Naive thymus-derived CD4-positive, alpha-beta T cell (primary cell): ENCODE data around the gene LRMDA. TPM values are rescaled to one million over a fixed set of nuclear protein-coding genes. Genes with fewer than 3 reads are reported as not detected.
"Not testable (repeated sequence)": the region's sequence is repeated elsewhere in the genome, so short reads cannot be mapped to it uniquely, and the experiment has no call there.

ENCODE experiments used
- ATAC-seq: fragments of 150-1000 bp; cut with Tn5 transposase; 2 replicates; pipeline ENCODE4 v1.10.0; 2021; ENCODE audit warnings: mild to moderate bottlenecking, moderate library complexity
- CTCF ChIA-PET: fragments of 350-600 bp; sonication (Branson Sonifier 250); formaldehyde crosslinking; loops from one replicate; lab custom pipeline; 2021; ENCODE audit warnings: antibody characterized with exemption; lab: Charles Lee
- POLR2A ChIA-PET: fragments of 350-600 bp; sonication (Branson Sonifier 250); formaldehyde crosslinking; loops from one replicate; lab custom pipeline; 2021; ENCODE audit warnings: antibody characterized with exemption, inconsistent platforms; lab: Charles Lee
- DNase-seq, 9 donors: peaks; one replicate each; pipeline versions ENCODE4 v3.0.0 to v3.0.0-alpha.2; 2020 to 2022; ENCODE audit warnings: mixed read lengths in 1 of 9
- H3K27ac ChIP-seq: one replicate; pipeline ENCODE4 v1.7.0; 2013; ENCODE audit warnings: mild to moderate bottlenecking, low read depth, low read length, moderate library complexity
- H3K27me3 ChIP-seq, 2 donors: one replicate each; pipeline ENCODE4 v1.7.0; 2013; ENCODE audit warnings: low read length in 2 of 2, mild to moderate bottlenecking in 2 of 2, moderate library complexity in 2 of 2; ENCODE audit not compliant: control insufficient read depth in 2 of 2, insufficient read depth in 2 of 2
- H3K36me3 ChIP-seq, 3 experiments: 1 replicate in 2 of 3; 2 replicates in 1 of 3; pipeline ENCODE4 v1.7.0; 2013; ENCODE audit warnings: low read length in 3 of 3, mild to moderate bottlenecking in 3 of 3, moderate library complexity in 1 of 3; ENCODE audit not compliant: insufficient read depth in 3 of 3, control insufficient read depth in 2 of 3
- H3K4me1 ChIP-seq, 2 donors: one replicate each; pipeline ENCODE4 v1.7.0; 2013; ENCODE audit warnings: low read length in 2 of 2, mild to moderate bottlenecking in 2 of 2, moderate library complexity in 1 of 2; ENCODE audit not compliant: control insufficient read depth in 2 of 2, insufficient read depth in 2 of 2
- H3K4me3 ChIP-seq: 2 replicates; pipeline ENCODE4 v1.7.0; 2013; ENCODE audit warnings: mild to moderate bottlenecking, low read length
- H3K9me3 ChIP-seq, 3 experiments: 1 replicate in 2 of 3; 2 replicates in 1 of 3; pipeline ENCODE4 v1.7.0; 2013; ENCODE audit warnings: low read length in 3 of 3; ENCODE audit not compliant: control insufficient read depth in 2 of 3
- H3K27ac Mint-ChIP-seq, 9 donors: one replicate each; pipeline ENCODE4 v1.8.0; 2020 to 2022; ENCODE audit warnings: mixed read lengths in 9 of 9, mild to moderate bottlenecking in 8 of 9, moderate library complexity in 5 of 9, inconsistent platforms in 2 of 9
- H3K27me3 Mint-ChIP-seq, 5 donors: one replicate each; pipeline ENCODE4 v1.8.0; 2021 to 2022; ENCODE audit warnings: mixed read lengths in 5 of 5, mild to moderate bottlenecking in 1 of 5
- H3K36me3 Mint-ChIP-seq, 5 donors: one replicate each; pipeline ENCODE4 v1.8.0; 2020 to 2022; ENCODE audit warnings: mixed read lengths in 5 of 5, mild to moderate bottlenecking in 3 of 5, inconsistent platforms in 1 of 5
- H3K4me1 Mint-ChIP-seq, 7 donors: one replicate each; pipeline ENCODE4 v1.8.0; 2020 to 2022; ENCODE audit warnings: mixed read lengths in 7 of 7, mild to moderate bottlenecking in 3 of 7, inconsistent platforms in 1 of 7
- H3K4me3 Mint-ChIP-seq, 10 donors: one replicate each; pipeline ENCODE4 v1.8.0; 2020 to 2022; ENCODE audit warnings: mild to moderate bottlenecking in 10 of 10, mixed read lengths in 10 of 10, moderate library complexity in 6 of 10, inconsistent platforms in 2 of 10
- H3K9me3 Mint-ChIP-seq, 11 donors: one replicate each; pipeline ENCODE4 v1.8.0; 2020 to 2022; ENCODE audit warnings: mixed read lengths in 11 of 11, mild to moderate bottlenecking in 4 of 11, inconsistent platforms in 1 of 11, moderate library complexity in 1 of 11
- intact Hi-C, 2 donors: fragments of 100-400 bp; cut with micrococcal nuclease; formaldehyde crosslinking; loops; one replicate each; pipeline ENCODE4 v1.15.1; 2023
- polyA plus RNA-seq, 2 donors: library from polyadenylated mRNA; unstranded; fragments of 300-500 nt; fragmentation: Illumina TruSeq; gene quantifications; one replicate each; pipeline ENCODE4 v1.2.3, GENCODE V29; 2021
- total RNA-seq, 6 experiments: library from RNA in 5 of 6; stranded (reverse) in 5 of 6; gene quantifications; 1 replicate in 5 of 6; 2 replicates in 1 of 6; pipeline ENCODE4 v1.2.3 and lab custom pipeline; 2021 to 2026

Gene LRMDA
- total and polyA plus RNA-seq, 7 experiments from 2014 or later: 0.57 to 14.9 (median 3.0) TPM; not detected in 4

GRCh38 chr10:76051007-76051936 is 619.8 kb downstream of the LRMDA start:
- DNase-seq: peak in 2 of 9 donors; percentile 8 to 15
- no peak overlapping the region for H3K4me3 ChIP-seq
- H3K4me3 Mint-ChIP-seq: peak overlapping the region in 2 of 10 donors; percentile 20 to 45
- peaks cover 0 to 17% (median 3%) of the 10 kb centered on the region in 11 donors for H3K9me3 Mint-ChIP-seq
- H3K4me1 Mint-ChIP-seq: peaks cover 0 to 8% (median 5%) of the 10 kb centered on the region in 7 donors
- peak; percentile 26 for ATAC-seq
- POLR2A ChIA-PET: no interaction called here
- no peaks in the 10 kb centered on the region for H3K27me3 ChIP-seq
- peaks cover 0 to 11% (median 0%) of the 10 kb centered on the region in 5 donors for H3K27me3 Mint-ChIP-seq
- H3K36me3 ChIP-seq: no peaks in the 10 kb centered on the region
- H3K27ac Mint-ChIP-seq: no peak overlapping the region
- no peaks in the 10 kb centered on the region for H3K4me1 ChIP-seq
- peaks cover 0 to 10% (median 0%) of the 10 kb centered on the region in 3 experiments for H3K9me3 ChIP-seq
- H3K27ac ChIP-seq: no peak overlapping the region
- H3K36me3 Mint-ChIP-seq: no peaks in the 10 kb centered on the region
- intact Hi-C loops: no loop called here
- CTCF ChIA-PET: no interaction called here

DNA sequence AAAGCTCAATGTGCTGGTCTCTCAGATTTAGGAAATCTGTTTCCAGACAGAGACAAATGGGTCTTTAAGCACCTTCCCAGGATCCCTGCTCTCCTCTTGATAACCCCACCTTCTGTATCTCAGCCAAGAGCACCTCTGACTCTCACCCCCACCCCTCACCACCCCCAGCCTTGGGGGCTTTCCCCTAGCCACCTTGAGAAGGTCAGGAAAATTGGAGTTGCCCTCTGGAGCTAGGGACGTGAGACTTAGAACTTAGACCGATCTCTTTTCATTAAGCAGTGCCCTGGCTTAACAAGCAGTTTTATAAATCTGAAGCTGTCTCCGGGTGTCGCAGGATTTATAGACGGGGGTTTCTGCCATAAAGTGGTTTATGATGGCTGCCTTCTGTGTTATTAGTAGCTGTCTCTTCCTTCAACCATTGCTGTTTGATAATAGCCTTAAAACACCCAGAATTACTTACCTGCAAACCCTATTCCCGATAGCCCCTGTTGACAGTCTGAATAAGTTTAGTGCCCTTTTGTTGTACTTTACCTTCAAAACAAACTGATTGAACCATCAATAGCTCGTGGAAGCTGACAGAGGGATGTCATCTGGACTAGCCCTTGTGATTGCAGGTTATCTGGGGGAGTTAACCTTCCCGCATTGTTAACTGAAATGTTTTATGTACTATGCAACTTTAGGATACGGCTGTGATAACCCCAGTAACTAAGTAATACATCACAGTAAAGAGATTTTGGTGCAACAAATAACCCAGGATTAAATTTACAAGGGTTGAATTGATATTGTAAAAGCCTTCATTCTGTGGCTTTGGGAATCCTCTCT is 621.5 kb downstream of the LRMDA start:
- Histone ChIP-seq H3K27me3 (no peaks in the 10 kb centered on the region), H3K9me3 (peaks cover 0 to 13% (median 0%) of the 10 kb centered on the region in 3 experiments), H3K36me3 (no peaks in the 10 kb centered on the region), H3K4me1 (no peaks in the 10 kb centered on the region), H3K27ac (no peak overlapping the region), H3K4me3 (no peak overlapping the region)
- Mint-ChIP-seq H3K9me3 (peaks cover 0 to 26% (median 6%) of the 10 kb centered on the region in 11 donors), H3K36me3 (peaks cover 0 to 4% (median 0%) of the 10 kb centered on the region in 5 donors), H3K4me1 (peaks cover 0 to 10% (median 5%) of the 10 kb centered on the region in 7 donors), H3K27me3 (peaks cover 0 to 11% (median 0%) of the 10 kb centered on the region in 5 donors), H3K27ac (no peak overlapping the region), H3K4me3 (no peak overlapping the region)
- DNase-seq: no peak
- ChIA-PET CTCF (no interaction called here), POLR2A (no interaction called here)
- ATAC-seq: no peak
- intact Hi-C loops: no loop called here

GRCh38 chr10:76055466-76055865 is 624.0 kb downstream of the LRMDA start:
- H3K9me3 ChIP-seq: peaks cover 0 to 13% (median 0%) of the 10 kb centered on the region in 3 experiments
- ATAC-seq (no peak), DNase-seq (no peak)
- CTCF ChIA-PET: no interaction called here
- H3K27ac ChIP-seq: no peak overlapping the region
- intact Hi-C loops: no loop called here
- POLR2A ChIA-PET: no interaction called here
- no peak overlapping the region for H3K4me3 ChIP-seq
- no peaks in the 10 kb centered on the region for H3K36me3 ChIP-seq
- H3K27me3 ChIP-seq: no peaks in the 10 kb centered on the region
- Mint-ChIP-seq H3K9me3 (peaks cover 0 to 26% (median 6%) of the 10 kb centered on the region in 11 donors), H3K27ac (no peak overlapping the region), H3K4me1 (peaks cover 0 to 10% (median 5%) of the 10 kb centered on the region in 7 donors), H3K27me3 (peaks cover 0 to 6% (median 0%) of the 10 kb centered on the region in 5 donors), H3K4me3 (no peak overlapping the region), H3K36me3 (peaks cover 0 to 4% (median 0%) of the 10 kb centered on the region in 5 donors)
- no peaks in the 10 kb centered on the region for H3K4me1 ChIP-seq

GRCh38 chr10:76055963-76056362 is 624.5 kb downstream of the LRMDA start:
- Histone ChIP-seq H3K27ac (no peak overlapping the region), H3K4me3 (no peak overlapping the region), H3K36me3 (no peaks in the 10 kb centered on the region), H3K9me3 (peaks cover 0 to 13% (median 0%) of the 10 kb centered on the region in 3 experiments), H3K27me3 (no peaks in the 10 kb centered on the region), H3K4me1 (no peaks in the 10 kb centered on the region)
- ChIA-PET POLR2A (no interaction called here), CTCF (no interaction called here)
- Mint-ChIP-seq H3K9me3 (peaks cover 0 to 26% (median 6%) of the 10 kb centered on the region in 11 donors), H3K4me3 (no peak overlapping the region), H3K27me3 (peaks cover 0 to 6% (median 0%) of the 10 kb centered on the region in 5 donors), H3K27ac (no peak overlapping the region), H3K4me1 (peaks cover 0 to 6% (median 2%) of the 10 kb centered on the region in 7 donors), H3K36me3 (peaks cover 0 to 4% (median 0%) of the 10 kb centered on the region in 5 donors)
- no peak for ATAC-seq
- intact Hi-C loops: no loop called here
- no peak for DNase-seq

- DNase-seq, H3K27ac ChIP-seq, H3K27me3 ChIP-seq, CTCF ChIA-PET, H3K4me1 ChIP-seq, H3K27me3 Mint-ChIP-seq, ATAC-seq, H3K27ac Mint-ChIP-seq, H3K36me3 ChIP-seq, H3K36me3 Mint-ChIP-seq, H3K9me3 ChIP-seq, H3K4me3 ChIP-seq, POLR2A ChIA-PET, H3K4me1 Mint-ChIP-seq, intact Hi-C loops, H3K4me3 Mint-ChIP-seq: not testable (repeated sequence)
- H3K9me3 Mint-ChIP-seq: peaks cover 0 to 11% (median 3%) of the 10 kb centered on the region in 11 donors
Observed at GRCh38 chr10:76060993-76061392, 629.6 kb downstream of the LRMDA start.

DNA sequence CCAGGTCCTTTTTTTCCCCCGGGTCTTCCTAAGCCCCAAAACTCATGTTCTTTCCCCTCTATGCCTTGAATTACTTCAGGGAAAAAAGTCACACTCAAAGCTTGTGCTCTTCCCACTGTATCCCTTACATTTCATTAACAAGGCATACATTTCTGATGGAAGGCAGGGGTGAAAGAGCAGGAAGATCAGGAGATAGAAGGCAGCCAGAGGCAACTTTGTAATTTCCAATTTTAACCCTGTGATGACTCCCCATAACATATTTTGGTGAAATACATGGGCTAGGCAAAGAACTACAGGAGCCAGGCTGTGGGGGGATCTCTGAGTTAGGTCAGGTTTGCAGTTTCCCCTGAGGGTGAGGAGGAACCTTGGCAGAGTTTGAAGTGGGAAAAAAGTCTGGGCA is 635.0 kb downstream of the LRMDA start:
- intact Hi-C loops: no loop called here
- Histone ChIP-seq H3K27ac (no peak overlapping the region), H3K36me3 (no peaks in the 10 kb centered on the region), H3K27me3 (no peaks in the 10 kb centered on the region), H3K9me3 (no peaks in the 10 kb centered on the region), H3K4me1 (no peaks in the 10 kb centered on the region), H3K4me3 (no peak overlapping the region)
- peaks cover 0 to 4% (median 0%) of the 10 kb centered on the region in 5 donors for H3K36me3 Mint-ChIP-seq
- ChIA-PET POLR2A (no interaction called here), CTCF (interaction anchor here (0.7 kb wide), 1 partner anchor 14 kb away, joined by 3 read pairs; no protein-coding TSS in a partner anchor)
- peaks cover 0 to 7% (median 0%) of the 10 kb centered on the region in 5 donors for H3K27me3 Mint-ChIP-seq
- DNase-seq (no peak), ATAC-seq (no peak)
- H3K27ac Mint-ChIP-seq: no peak overlapping the region
- no peaks in the 10 kb centered on the region for H3K4me1 Mint-ChIP-seq
- peaks cover 0 to 8% (median 0%) of the 10 kb centered on the region in 11 donors for H3K9me3 Mint-ChIP-seq
- no peak overlapping the region for H3K4me3 Mint-ChIP-seq
